Measurements from ENCODE around the gene GNAL.

GRCh38 chr18:11761553-11761952 is 72.5 kb downstream of the GNAL start:
- TF ChIP-seq, protein P1, sequence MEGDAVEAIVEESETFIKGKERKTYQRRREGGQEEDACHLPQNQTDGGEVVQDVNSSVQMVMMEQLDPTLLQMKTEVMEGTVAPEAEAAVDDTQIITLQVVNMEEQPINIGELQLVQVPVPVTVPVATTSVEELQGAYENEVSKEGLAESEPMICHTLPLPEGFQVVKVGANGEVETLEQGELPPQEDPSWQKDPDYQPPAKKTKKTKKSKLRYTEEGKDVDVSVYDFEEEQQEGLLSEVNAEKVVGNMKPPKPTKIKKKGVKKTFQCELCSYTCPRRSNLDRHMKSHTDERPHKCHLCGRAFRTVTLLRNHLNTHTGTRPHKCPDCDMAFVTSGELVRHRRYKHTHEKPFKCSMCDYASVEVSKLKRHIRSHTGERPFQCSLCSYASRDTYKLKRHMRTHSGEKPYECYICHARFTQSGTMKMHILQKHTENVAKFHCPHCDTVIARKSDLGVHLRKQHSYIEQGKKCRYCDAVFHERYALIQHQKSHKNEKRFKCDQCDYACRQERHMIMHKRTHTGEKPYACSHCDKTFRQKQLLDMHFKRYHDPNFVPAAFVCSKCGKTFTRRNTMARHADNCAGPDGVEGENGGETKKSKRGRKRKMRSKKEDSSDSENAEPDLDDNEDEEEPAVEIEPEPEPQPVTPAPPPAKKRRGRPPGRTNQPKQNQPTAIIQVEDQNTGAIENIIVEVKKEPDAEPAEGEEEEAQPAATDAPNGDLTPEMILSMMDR (IDR thresholded peaks at IDR 0.05; ENCODE audit: low read depth, low read length): peak; percentile 16
- no peak for TF ChIP-seq POLR2A (IDR thresholded peaks at IDR 0.05; ENCODE audit: extremely low read depth, insufficient read length)
- TF ChIP-seq MAX (IDR thresholded peaks at IDR 0.05; ENCODE audit: low read depth, low read length): no peak

Data from NB4 (cell line).